K562 (cell line): ENCODE measurements around the gene BRCC3. TPM values are rescaled to one million over a fixed set of nuclear protein-coding genes. Genes with fewer than 3 reads are reported as not detected.
A peak's percentile ranks its signal among the peaks of the same experiment; 100 is the strongest.

Source experiments
- CTBP1 ChIP-seq: fragments of 450-650 bp; IDR thresholded peaks from 2 replicates; pipeline ENCODE4 v1.6.1; 2016; ENCODE audit warnings: borderline replicate concordance
- GATAD2A ChIP-seq: fragments of 450-650 bp; IDR thresholded peaks from 2 replicates; pipeline ENCODE4 v1.6.1; 2017
- NFIC ChIP-seq: fragments of 450-650 bp; IDR thresholded peaks from 2 replicates; pipeline ENCODE4 v1.6.1; 2017; ENCODE audit warnings: mild to moderate bottlenecking, inconsistent platforms
- NRF1 ChIP-seq, 2 experiments: fragments of 450-650 bp; IDR thresholded peaks in 1 of 2; conservative IDR thresholded peaks in 1 of 2; 2 replicates each; pipeline ENCODE4 v1.6.1; 2014; ENCODE audit warnings: mild to moderate bottlenecking in 2 of 2
- PCBP2 ChIP-seq: fragments of 200-400 bp; formaldehyde crosslinking; IDR thresholded peaks from 2 replicates; pipeline ENCODE4 v1.6.1; 2018; ENCODE audit warnings: low read length, low read depth, mild to moderate bottlenecking, moderate library complexity; ENCODE audit not compliant: poor library complexity, severe bottlenecking
- SRSF9 ChIP-seq: fragments of 200-400 bp; formaldehyde crosslinking; IDR thresholded peaks from 2 replicates; pipeline ENCODE4 v1.6.1; 2017; ENCODE audit warnings: low read depth, low read length, borderline replicate concordance
- TBP ChIP-seq: optimal IDR thresholded peaks from 2 replicates; pipeline ENCODE3; 2011; ENCODE audit warnings: low read depth, low read length, improper control_type of control experiment
- ZNF518B ChIP-seq: fragments of 250-450 bp; sonication (Bioruptor Pico); IDR thresholded peaks from 2 replicates; pipeline ENCODE4 v1.5.0; 2021; ENCODE audit warnings: mild to moderate bottlenecking, moderate library complexity
- polyA plus RNA-seq, 8 experiments: library from polyadenylated mRNA; depleted of rRNA in 4 of 8; stranded (reverse) in 5 of 8; unstranded in 3 of 8; fragments of >200 nt; fragmentation: Nextera tagmentation in 2 of 8; fragmentation: Illumina TruSeq in 1 of 8; extraction: Ambion mirVana in 2 of 8; extraction: Trizol in 1 of 8; gene quantifications; 2 replicates each; pipeline versions ENCODE4 v1.2.1 to v1.2.3, GENCODE V29; 2011 to 2014; ENCODE audit warnings: inconsistent platforms in 1 of 8, missing spikeins in 1 of 8
- total RNA-seq, 7 experiments: library from RNA; depleted of rRNA in 6 of 7; stranded (reverse); fragments of >200 nt in 6 of 7; fragmentation: Illumina TruSeq in 2 of 7; extraction: Trizol in 2 of 7; gene quantifications; 2 replicates each; pipeline versions ENCODE4 v1.2.1 to v1.2.3, GENCODE V29; 2011 to 2021; ENCODE audit warnings: low replicate concordance in 1 of 7
- TF ChIP-seq, protein P1 (sequence below), 2 experiments: fragments of 200-800 bp in 1 of 2; sonication (Bioruptor generic) in 1 of 2; sonication (generic) in 1 of 2; formaldehyde crosslinking in 1 of 2; IDR thresholded peaks in 1 of 2; conservative IDR thresholded peaks in 1 of 2; 2 replicates each; pipeline versions ENCODE4 v1.5.0 to v1.6.1; 2016 to 2020; ENCODE audit warnings: missing compliant biosample characterization in 1 of 2, missing genetic modification characterization in 1 of 2, missing genetic modification reagents in 1 of 2
- TF ChIP-seq, protein P2 (sequence below): fragments of 250-450 bp; sonication (Bioruptor Pico); IDR thresholded peaks from 2 replicates; pipeline ENCODE4 v1.8.0; 2021; ENCODE audit warnings: borderline replicate concordance, mild to moderate bottlenecking, moderate library complexity; ENCODE audit not compliant: poor library complexity, severe bottlenecking
- TF ChIP-seq, protein P3 (sequence below): fragments of 450-650 bp; IDR thresholded peaks from 2 replicates; pipeline ENCODE4 v1.6.1; 2017; ENCODE audit warnings: antibody characterized with exemption, mild to moderate bottlenecking

BRCC3 gene
- total and polyA plus RNA-seq, 9 of the 15 experiments (the other 6 are each of a cell fraction or from before 2014, with no cell fraction given), result 9.6 to 44.8 (median 26.7) TPM

DNA sequence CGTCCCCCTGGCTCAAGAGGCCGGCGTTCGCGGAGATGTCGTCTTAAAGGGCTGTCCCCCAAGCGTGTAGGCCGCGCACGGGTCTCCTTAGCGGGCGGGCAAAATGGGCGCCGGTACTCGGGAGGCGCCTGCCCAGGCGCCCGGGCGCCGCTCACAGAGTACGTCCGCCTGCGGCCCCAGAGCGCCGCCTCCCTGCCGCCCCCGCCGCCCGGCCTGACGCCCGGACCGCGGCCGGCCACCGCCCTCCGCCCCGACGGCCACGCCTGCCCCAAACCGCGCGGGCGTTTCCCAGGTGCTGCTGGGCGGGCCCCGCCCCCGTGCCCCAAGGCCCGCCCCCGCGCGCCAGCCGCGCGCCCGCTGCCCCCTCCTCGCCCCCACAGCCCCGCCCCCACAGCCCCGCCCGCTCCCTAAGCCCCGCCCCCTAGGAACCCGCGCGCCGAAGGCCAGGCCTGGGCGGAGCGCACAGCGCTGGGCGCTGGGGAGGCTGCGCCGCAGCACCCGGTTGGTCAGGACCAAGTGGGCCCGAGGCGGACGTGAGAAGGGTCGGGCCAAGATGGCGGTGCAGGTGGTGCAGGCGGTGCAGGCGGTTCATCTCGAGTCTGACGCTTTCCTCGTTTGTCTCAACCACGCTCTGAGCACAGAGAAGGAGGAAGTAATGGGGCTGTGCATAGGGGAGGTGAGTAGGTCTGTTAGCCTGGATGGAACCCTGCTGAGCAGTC is at the start of gene BRCC3, which contains the start of the genes CMC4 and MTCP1 (continued):
- TF ChIP-seq ZNF518B (CRISPR knock-in tag) (no peak), NFIC (peak; percentile 27), GATAD2A (no peak), SRSF9 (no peak), TBP (peak; percentile 60), CTBP1 (peak; percentile 75), PCBP2 (no peak), NRF1 (conservative IDR thresholded peaks at IDR 0.05 in 1 of 2, IDR thresholded peaks at IDR 0.05 in 1 of 2) (peak; percentile 72 to 76)
- TF ChIP-seq, protein P1, sequence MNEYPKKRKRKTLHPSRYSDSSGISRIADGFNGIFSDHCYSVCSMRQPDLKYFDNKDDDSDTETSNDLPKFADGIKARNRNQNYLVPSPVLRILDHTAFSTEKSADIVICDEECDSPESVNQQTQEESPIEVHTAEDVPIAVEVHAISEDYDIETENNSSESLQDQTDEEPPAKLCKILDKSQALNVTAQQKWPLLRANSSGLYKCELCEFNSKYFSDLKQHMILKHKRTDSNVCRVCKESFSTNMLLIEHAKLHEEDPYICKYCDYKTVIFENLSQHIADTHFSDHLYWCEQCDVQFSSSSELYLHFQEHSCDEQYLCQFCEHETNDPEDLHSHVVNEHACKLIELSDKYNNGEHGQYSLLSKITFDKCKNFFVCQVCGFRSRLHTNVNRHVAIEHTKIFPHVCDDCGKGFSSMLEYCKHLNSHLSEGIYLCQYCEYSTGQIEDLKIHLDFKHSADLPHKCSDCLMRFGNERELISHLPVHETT (CRISPR knock-in tag; conservative IDR thresholded peaks at IDR 0.05 in 1 of 2, IDR thresholded peaks at IDR 0.05 in 1 of 2), result peak in 1 of 2 experiments; percentile 70; a peak in 1 of 4 replicates
- TF ChIP-seq, protein P2, sequence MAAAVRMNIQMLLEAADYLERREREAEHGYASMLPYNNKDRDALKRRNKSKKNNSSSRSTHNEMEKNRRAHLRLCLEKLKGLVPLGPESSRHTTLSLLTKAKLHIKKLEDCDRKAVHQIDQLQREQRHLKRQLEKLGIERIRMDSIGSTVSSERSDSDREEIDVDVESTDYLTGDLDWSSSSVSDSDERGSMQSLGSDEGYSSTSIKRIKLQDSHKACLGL (CRISPR knock-in tag), result no peak
- TF ChIP-seq, protein P3, sequence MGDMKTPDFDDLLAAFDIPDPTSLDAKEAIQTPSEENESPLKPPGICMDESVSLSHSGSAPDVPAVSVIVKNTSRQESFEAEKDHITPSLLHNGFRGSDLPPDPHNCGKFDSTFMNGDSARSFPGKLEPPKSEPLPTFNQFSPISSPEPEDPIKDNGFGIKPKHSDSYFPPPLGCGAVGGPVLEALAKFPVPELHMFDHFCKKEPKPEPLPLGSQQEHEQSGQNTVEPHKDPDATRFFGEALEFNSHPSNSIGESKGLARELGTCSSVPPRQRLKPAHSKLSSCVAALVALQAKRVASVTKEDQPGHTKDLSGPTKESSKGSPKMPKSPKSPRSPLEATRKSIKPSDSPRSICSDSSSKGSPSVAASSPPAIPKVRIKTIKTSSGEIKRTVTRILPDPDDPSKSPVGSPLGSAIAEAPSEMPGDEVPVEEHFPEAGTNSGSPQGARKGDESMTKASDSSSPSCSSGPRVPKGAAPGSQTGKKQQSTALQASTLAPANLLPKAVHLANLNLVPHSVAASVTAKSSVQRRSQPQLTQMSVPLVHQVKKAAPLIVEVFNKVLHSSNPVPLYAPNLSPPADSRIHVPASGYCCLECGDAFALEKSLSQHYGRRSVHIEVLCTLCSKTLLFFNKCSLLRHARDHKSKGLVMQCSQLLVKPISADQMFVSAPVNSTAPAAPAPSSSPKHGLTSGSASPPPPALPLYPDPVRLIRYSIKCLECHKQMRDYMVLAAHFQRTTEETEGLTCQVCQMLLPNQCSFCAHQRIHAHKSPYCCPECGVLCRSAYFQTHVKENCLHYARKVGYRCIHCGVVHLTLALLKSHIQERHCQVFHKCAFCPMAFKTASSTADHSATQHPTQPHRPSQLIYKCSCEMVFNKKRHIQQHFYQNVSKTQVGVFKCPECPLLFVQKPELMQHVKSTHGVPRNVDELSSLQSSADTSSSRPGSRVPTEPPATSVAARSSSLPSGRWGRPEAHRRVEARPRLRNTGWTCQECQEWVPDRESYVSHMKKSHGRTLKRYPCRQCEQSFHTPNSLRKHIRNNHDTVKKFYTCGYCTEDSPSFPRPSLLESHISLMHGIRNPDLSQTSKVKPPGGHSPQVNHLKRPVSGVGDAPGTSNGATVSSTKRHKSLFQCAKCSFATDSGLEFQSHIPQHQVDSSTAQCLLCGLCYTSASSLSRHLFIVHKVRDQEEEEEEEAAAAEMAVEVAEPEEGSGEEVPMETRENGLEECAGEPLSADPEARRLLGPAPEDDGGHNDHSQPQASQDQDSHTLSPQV, result 0 out of 2 replicates have a peak, but pooled peaks have one; percentile 13
